Stimulated activated CD4-positive, alpha-beta T cell treated with anti-CD3 and anti-CD28 coated beads, TNF-alpha, amount 100 ng/mL, for 48 hours (primary cell): ENCODE data around the gene SNRPA1.

Source experiments
- DNase-seq, 3 donors: peaks; one replicate each; pipeline ENCODE4 v3.0.0-alpha.2; 2020; ENCODE audit warnings: low read depth in 3 of 3

SNRPA1 gene

GRCh38 chr15:101244036-101244781 is 50.8 kb downstream of the SNRPA1 start:
- DNase-seq = no peak

GRCh38 chr15:101243420-101243819 is 51.6 kb downstream of the SNRPA1 start:
- DNase-seq = no peak

GRCh38 chr15:101242999-101243336 is 52.1 kb downstream of the SNRPA1 start:
- no peak for DNase-seq

GRCh38 chr15:101242160-101242998 is 52.7 kb downstream of the SNRPA1 start:
- no peak for DNase-seq

GRCh38 chr15:101240358-101240757 is 54.7 kb downstream of the SNRPA1 start:
- no peak for DNase-seq

- no peak for DNase-seq
Measured at GRCh38 chr15:101239724-101240136, 55.3 kb downstream of the SNRPA1 start.

- DNase-seq = no peak
Measured at GRCh38 chr15:101237251-101237650, 57.8 kb downstream of the SNRPA1 start.

GRCh38 chr15:101233651-101234280 is 61.3 kb downstream of the SNRPA1 start:
- DNase-seq = no peak

GRCh38 chr15:101232677-101233076 is 62.4 kb downstream of the SNRPA1 start:
- DNase-seq = no peak
